NCI-H146 (cell line): ENCODE data around the gene NEUROG3.

Source experiments
- DNase-seq: peaks from one replicate; lab custom pipeline; 2025; lab: John Stamatoyannopoulos, UW

NEUROG3 gene

DNA sequence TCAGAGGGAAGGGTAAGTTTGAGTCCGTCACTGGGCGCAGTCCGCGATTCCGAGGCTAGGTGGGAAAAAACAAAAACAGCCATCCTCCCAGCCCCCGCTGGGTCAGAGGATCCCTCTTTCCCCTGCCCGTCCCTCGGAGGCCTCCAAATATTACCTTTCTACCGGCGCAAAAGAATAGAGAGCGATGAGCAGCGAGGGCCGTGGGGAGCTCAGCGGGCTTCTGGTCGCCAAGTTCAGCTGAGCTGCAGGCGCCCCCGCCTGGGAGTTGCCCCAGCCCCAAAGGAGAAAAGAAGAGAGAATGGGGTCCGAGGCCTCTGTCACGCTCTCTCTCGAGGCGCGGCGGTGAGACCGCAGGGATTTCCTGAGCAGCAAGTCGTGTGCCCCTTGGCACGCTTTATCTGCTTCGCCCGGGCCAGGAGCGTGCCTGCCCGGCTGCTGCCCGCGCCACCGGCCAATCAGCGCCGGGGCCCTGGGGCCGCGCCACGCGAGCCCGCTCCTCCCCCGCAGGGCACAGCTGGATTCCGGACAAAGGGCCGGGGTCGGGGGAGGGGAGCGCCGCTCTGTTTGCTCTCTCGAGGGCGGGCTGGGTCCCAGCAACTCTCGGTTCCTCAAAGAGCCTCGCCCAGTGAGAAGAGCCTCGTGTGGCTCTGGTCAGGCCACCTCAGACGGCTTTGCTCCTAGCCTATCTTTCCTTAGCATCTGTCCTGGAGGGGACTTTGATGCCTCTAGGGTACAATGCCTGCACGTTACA is at the start of gene NEUROG3:
Gene NEUROG3, minus strand, starts transcription at position 367 of the 751 bp plus-strand sequence. CDS start 379 bp downstream, outside the sequence.
- peak; percentile 25 for DNase-seq

GRCh38 chr10:69620625-69621024 is 47.4 kb upstream of the NEUROG3 start:
- DNase-seq = no peak

- no peak for DNase-seq
Observed at GRCh38 chr10:69619626-69620025, 46.4 kb upstream of the NEUROG3 start.

DNA sequence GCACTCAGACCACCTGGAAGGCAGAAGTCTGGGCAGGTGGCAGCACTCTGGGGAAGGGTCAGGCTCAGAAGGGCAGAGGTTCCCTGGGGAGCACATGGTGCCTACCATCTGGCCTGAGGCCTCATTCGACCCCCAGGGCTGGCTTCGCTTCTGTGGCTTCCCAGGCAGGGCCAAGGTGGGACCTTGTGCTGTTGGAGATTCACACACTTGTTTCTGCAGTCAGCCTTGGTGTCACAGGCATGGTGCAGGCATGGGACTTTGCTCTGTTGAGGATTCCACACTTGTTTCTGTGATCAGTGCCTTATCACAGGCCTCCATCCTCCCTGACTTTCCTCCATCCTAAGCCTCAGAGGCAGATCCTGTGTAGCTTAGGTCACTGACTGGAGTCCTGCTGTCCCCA is 45.5 kb upstream of the NEUROG3 start:
- no peak for DNase-seq

DNA sequence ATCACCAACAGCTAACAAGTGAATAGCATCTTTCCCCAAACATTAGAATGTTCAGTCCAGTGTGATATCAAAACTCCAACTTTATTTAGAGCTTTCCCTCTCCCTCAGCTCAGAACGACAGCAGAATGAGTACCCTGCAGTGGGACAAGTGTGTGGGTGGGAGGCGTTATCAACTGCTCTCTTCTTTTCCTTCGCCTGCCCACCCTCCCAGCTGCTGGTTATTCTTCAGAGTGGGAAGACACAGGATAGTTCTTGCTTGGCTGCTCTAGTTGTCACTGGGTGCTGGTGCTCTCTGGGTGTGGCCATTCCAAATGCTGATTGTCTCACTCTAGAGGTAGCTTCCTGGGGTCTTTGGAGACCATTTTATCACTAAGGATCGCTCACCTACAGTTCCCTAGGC is 43.1 kb upstream of the NEUROG3 start:
- no peak for DNase-seq

GRCh38 chr10:69614130-69614529 is 40.9 kb upstream of the NEUROG3 start:
- no peak for DNase-seq

GRCh38 chr10:69612760-69613159 is 39.5 kb upstream of the NEUROG3 start:
- DNase-seq = no peak

DNA sequence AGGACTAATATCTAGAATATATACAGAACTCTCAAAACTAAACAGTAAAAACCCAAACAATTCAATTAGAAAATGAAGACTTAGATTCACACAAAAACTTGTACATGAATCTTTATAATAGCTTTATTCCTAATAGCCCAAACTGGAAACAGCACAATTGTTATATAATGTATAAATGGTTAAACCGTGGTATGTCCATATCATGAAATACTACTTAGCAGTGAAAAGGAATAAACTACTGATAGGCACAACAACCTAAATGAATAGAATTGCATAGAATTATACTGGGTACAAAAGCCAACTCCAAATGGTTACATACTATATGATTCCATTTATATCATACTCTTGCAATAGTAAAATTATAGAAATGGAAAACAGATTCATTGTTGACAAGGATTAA is 35.9 kb upstream of the NEUROG3 start:
- no peak for DNase-seq

GRCh38 chr10:69600761-69601330 is 27.6 kb upstream of the NEUROG3 start:
- no peak for DNase-seq

- no peak for DNase-seq
Observed at GRCh38 chr10:69588358-69588757, 15.1 kb upstream of the NEUROG3 start.

GRCh38 chr10:69584624-69585023 is 11.4 kb upstream of the NEUROG3 start:
- DNase-seq = no peak

- no peak for DNase-seq
Observed at GRCh38 chr10:69583106-69583505, 9.9 kb upstream of the NEUROG3 start.

DNA sequence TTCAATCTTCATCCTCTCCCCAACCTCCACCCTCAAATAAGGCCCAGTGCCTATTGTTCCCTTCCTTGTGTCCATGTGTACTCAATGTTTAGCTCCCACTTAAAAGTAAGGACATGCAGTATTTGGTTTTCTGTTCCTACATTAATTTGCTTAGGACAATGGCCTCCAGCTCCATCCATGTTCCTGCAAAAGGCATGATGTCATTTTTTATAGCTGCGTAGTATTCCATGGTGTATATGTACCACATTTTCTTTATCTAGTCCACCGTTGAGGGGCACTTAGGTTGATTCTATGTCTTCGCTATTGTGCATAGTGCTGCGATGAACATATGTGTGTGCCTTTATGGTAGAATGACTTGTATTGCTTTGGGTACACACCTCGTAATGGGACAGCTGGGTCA is 7.2 kb upstream of the NEUROG3 start:
- no peak for DNase-seq

DNA sequence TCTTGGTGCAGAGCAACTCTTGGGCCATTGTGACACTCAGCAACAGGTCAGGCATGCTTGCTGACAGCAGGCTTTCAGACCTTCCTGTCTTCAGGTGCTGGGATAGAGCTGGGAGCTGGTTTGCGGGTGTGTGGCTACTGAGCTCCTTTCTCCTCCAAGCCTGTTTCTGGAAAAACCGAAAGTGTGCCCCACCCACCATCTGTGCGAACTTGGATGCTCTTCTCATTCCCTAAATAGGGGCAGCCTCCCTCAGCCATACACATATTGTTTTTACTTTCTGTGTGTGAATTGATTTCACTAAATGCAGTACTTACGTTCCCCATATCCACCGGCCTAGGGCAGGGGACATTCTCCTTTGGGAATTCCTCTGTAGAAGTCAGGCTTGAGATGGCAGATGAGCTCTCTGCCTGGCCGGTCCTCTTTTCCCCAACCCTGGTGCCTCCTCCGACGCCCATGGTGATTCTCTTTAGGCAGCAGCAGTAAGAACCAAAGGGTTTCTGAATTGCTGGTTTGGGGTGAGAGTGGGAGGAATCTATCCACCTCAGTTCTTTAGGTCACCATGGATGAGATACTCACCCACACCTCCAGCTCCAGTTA is 6.3 kb upstream of the NEUROG3 start:
- DNase-seq = no peak

GRCh38 chr10:69578508-69578991 is 5.3 kb upstream of the NEUROG3 start:
- DNase-seq = no peak

GRCh38 chr10:69577268-69578232 is 4.3 kb upstream of the NEUROG3 start:
- peak; percentile 76 for DNase-seq

- no peak for DNase-seq
Observed at GRCh38 chr10:69576334-69577011, 3.3 kb upstream of the NEUROG3 start.

DNA sequence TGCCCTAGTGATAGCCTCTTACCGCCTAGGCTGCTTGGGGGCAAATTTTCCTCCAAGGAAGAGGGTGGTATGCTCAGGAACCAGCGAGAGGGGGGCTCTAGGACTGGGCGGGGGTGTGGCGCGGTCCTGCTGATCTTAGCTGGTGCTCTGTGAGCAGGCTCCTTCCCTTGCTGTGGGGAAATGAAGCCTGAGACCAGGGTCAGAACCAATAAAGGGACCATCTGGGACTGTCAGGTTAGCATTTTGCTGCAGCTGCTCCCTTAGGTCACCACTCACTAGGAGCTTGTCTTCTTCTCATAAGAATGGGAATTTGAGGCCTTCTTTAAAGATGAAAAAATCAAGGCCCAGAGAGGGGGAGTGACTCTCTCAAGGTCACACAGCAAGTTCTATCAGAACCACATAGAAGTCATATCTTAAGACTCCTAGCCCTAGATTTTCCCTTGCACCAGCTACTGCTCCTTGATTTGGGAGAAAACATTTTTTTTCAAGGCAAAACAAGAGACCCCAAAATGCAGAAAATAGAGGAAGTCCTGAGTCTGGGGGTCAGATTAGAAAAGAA is 2.0 kb upstream of the NEUROG3 start:
- DNase-seq = no peak

GRCh38 chr10:69574571-69574978 is 1.4 kb upstream of the NEUROG3 start:
- DNase-seq = no peak

DNA sequence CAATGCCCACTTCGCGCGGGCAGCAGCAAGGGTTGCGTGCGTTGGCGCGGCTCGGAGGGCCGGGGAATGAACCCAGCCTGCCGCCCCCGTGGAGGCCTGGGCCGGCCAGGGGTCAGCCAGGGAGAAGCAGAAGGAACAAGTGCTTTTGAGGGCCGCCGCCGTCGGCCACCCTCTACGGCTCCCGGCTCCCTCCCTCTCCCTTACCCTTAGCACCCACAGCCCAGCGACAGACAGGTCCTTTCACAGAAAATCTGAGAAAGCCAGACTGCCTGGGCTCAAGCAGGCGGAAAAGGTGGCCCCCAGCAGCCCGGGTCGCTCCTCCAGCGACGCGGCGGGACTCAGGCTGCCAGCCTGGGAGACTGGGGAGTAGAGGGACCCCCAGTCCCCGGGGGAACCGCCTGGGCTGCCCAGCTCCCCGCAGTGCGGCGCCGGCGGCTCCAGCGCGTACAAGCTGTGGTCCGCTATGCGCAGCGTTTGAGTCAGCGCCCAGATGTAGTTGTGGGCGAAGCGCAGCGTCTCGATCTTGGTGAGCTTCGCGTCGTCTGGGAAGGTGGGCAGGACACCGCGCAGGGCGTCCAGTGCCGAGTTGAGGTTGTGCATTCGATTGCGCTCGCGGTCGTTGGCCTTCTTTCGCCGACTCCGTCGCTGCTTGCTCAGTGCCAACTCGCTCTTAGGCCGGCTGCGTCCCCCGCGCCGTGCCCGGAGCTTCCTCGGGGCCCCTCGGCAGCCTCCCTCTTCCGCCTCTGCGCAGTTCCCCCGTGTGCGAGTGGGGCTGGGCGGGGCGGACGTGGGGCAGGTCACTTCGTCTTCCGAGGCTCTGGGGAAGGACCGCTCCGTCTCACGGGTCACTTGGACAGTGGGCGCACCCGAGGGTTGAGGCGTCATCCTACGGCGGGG is 815 bp downstream of the NEUROG3 start:
- no peak for DNase-seq
